ENCODE data around the gene PLS3. TPM values are rescaled to one million over a fixed set of nuclear protein-coding genes. Genes with fewer than 3 reads are reported as not detected.

The PLS3 gene
- total and polyA plus RNA-seq, 2 of the 13 experiments (the other 11 are each of a cell fraction or from before 2014, with no cell fraction given) = 55.7 to 99.9 TPM

- ATAC-seq (no peak), DNase-seq (ENCODE audit: low spot score) (no peak), FAIRE-seq (no peak)
- ChIA-PET CTCF (ENCODE audit: low intra/inter-chr PET ratio, low total read pairs) (no interaction called here), POLR2A (interaction anchor here (1.6 kb wide), 1 partner anchor 21 kb away, joined by 3 read pairs; no protein-coding TSS in a partner anchor)
- TF ChIP-seq ZMYM3 (CRISPR knock-in tag; IDR thresholded peaks at IDR 0.05) (no peak), RXRA (CRISPR knock-in tag; IDR thresholded peaks at IDR 0.05) (no peak), HMGXB3 (CRISPR knock-in tag; IDR thresholded peaks at IDR 0.05; ENCODE audit: borderline replicate concordance) (no peak), MAF1 (CRISPR knock-in tag; IDR thresholded peaks at IDR 0.05; ENCODE audit: borderline replicate concordance) (no peak), SALL1 (CRISPR knock-in tag; IDR thresholded peaks at IDR 0.05) (no peak), ZBTB7B (CRISPR knock-in tag; IDR thresholded peaks at IDR 0.05) (no peak), GZF1 (CRISPR knock-in tag; IDR thresholded peaks at IDR 0.05) (no peak), KMT2B (CRISPR knock-in tag; IDR thresholded peaks at IDR 0.05) (no peak), ZNF614 (CRISPR knock-in tag; IDR thresholded peaks at IDR 0.05; ENCODE audit: borderline replicate concordance) (no peak), ZNF34 (CRISPR knock-in tag; IDR thresholded peaks at IDR 0.05; ENCODE audit: borderline replicate concordance) (no peak), EHMT2 (IDR thresholded peaks at IDR 0.05; ENCODE audit: borderline replicate concordance, low read depth, low read length) (no peak), STAT6 (CRISPR knock-in tag; IDR thresholded peaks at IDR 0.05; ENCODE audit: borderline replicate concordance) (no peak), ZNF337 (CRISPR knock-in tag; IDR thresholded peaks at IDR 0.05; ENCODE audit: borderline replicate concordance, low read depth) (no peak), PHF5A (CRISPR knock-in tag; IDR thresholded peaks at IDR 0.05; ENCODE audit: low read depth, unreplicated experiment) (no peak), ATF7-NPFF (CRISPR knock-in tag; IDR thresholded peaks at IDR 0.05; ENCODE audit: low read depth) (no peak)
- 83% methylated on average over 5 of the region's 5 CpGs for WGBS (ENCODE audit: low lambda C conversion rate)
- peaks cover 10% of the 10 kb centered on the region for H3K4me1 ChIP-seq (ENCODE audit: insufficient read depth, low read length)
- H3K4me3 ChIP-seq (replicated peaks in 1 of 3; ENCODE audit: insufficient read depth in 1 of 3, low read depth in 2 of 3, low read length in 3 of 3) = no peak overlapping the region
- peaks cover 34% of the 10 kb centered on the region for H3K79me2 ChIP-seq (ENCODE audit: insufficient read depth, low read length)
- H3K9me3 ChIP-seq (ENCODE audit: low read length) = no peaks in the 10 kb centered on the region
- no peak overlapping the region for H2AFZ ChIP-seq (ENCODE audit: low read length)
- H3K27ac ChIP-seq (ENCODE audit: extremely low read length, insufficient read depth, low read length) = no peak overlapping the region
- H3K27me3 ChIP-seq (ENCODE audit: control insufficient read depth in 1 of 2, insufficient read depth in 2 of 2, low read length in 2 of 2) = no peaks in the 10 kb centered on the region
- in situ Hi-C loops (cut with HindIII; ENCODE audit: extremely low pct_ligation_motif_present, low pct_unique_long_range_greater_than_20kb) = no loop called here
- H3K4me2 ChIP-seq (ENCODE audit: low read depth, low read length) = no peak overlapping the region
- 0 out of 5 replicates have a peak, but pooled peaks cover 0 to 4% of the 10 kb centered on the region in 2 experiments for H3K36me3 ChIP-seq (replicated peaks in 1 of 2; ENCODE audit: control insufficient read depth in 1 of 2, insufficient read depth in 2 of 2, low read length in 2 of 2)
- no TSS peak for BruUV-seq (replicated peaks)
- no peak overlapping the region for H3K9ac ChIP-seq (ENCODE audit: insufficient read depth, low read depth, low read length)
- intact Hi-C loops (cut with micrococcal nuclease; ENCODE audit: unreplicated experiment) = no loop called here
- peaks cover 5% of the 10 kb centered on the region; the same call in 1 of the 2 replicates for H4K20me1 ChIP-seq (ENCODE audit: insufficient read depth, low read length)
Measured at GRCh38 chrX:115583496-115584004, 22.6 kb downstream of the PLS3 start.
